Heart left ventricle (tissue), 13 donors: Measurements from ENCODE around the gene NDST1.

Experiments used
- POLR2A ChIP-seq, 2 donors: fragments of 450-650 bp; IDR thresholded peaks; one replicate each; pipeline ENCODE4 v1.6.1; 2017; ENCODE audit warnings: antibody characterized with exemption in 2 of 2, mild to moderate bottlenecking in 2 of 2, moderate library complexity in 2 of 2
- TF ChIP-seq, protein P1 (sequence below), 12 donors: fragments of 200-600 bp; sonication (generic) in 4 of 12; IDR thresholded peaks; one replicate each; pipeline versions ENCODE4 v1.5.0 to v1.8.0; 2018 to 2022; ENCODE audit warnings: antibody characterized with exemption in 12 of 12, mild to moderate bottlenecking in 5 of 12
- donor health status: ischemic (EF 13 %, LVEDD 7.1; RV severe dilation, severe dysfunction).
- donor health status: DM: no; HTN: yes; CAD: no.
- donor health status: DM: no; HTN: no; CAD: no.
- donor health status: ischemic (EF 25% LVEDD 6.9; RV normal size, moderate dysfunction).
- donor health status: ischemic (EF 25% LVEDD 5.7; RV mildly dilated, moderate dysfunction).
- donor health status: ischemic (EF 35%, LVEDD 5.7; RV mildly dilated, moderate dysfunction).
- donor health status: nonischemic (EF 11% LVEDD 7.7; RV severe dilation, severe dysfunction).
- donor health status: DM: yes; HTN: yes; CAD: no.
- donor health status: PGD.
- donor health status: ischemic (EF 29% LVEDD 5.4; RV normal size, mild dysfunction).
- donor health status: nonischemic (EF 23%, LVEDD 6.1; RV moderate dilation, normal function).

DNA sequence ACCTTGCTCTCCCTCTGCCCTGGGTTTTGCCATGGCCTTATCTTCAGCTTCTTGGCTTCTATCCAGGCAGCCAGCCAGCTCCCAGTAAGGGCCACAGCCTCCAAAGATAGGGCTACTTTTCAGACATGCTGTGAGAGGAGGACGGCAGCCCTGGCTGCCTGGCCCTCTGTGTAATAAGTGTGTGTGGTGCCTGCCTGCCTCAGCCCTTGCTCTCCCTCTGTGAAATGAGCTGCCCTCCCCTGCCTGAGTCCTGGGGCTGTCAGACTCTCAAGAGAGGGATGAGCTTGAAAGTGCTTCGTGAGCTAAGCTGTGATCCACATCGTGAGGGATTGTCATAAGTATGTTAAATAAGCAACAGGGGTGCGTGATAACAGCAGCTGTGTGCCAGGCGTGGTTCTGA lies 8.1 kb downstream of the NDST1 start:
- TF ChIP-seq POLR2A (IDR thresholded peaks at IDR 0.05), result no peak
- TF ChIP-seq, protein P1, sequence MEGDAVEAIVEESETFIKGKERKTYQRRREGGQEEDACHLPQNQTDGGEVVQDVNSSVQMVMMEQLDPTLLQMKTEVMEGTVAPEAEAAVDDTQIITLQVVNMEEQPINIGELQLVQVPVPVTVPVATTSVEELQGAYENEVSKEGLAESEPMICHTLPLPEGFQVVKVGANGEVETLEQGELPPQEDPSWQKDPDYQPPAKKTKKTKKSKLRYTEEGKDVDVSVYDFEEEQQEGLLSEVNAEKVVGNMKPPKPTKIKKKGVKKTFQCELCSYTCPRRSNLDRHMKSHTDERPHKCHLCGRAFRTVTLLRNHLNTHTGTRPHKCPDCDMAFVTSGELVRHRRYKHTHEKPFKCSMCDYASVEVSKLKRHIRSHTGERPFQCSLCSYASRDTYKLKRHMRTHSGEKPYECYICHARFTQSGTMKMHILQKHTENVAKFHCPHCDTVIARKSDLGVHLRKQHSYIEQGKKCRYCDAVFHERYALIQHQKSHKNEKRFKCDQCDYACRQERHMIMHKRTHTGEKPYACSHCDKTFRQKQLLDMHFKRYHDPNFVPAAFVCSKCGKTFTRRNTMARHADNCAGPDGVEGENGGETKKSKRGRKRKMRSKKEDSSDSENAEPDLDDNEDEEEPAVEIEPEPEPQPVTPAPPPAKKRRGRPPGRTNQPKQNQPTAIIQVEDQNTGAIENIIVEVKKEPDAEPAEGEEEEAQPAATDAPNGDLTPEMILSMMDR (IDR thresholded peaks at IDR 0.05), result no peak
